ENCODE results near the gene CEACAM6.
A peak's percentile ranks its signal among the peaks of the same experiment; 100 is the strongest.

Gene CEACAM6

GRCh38 chr19:41796362-41796761, 41.0 kb downstream of the CEACAM6 start, which contains the start of gene CEACAM3:
Gene CEACAM3, plus strand, starts transcription at chr19:41796587. Its CDS starts 91 bp downstream, at chr19:41796678.
- no peak for DNase-seq (ENCODE audit: low read depth in 3 of 3)

- DNase-seq (ENCODE audit: low read depth in 3 of 3) = no peak
These were observed 41.6 kb downstream of the CEACAM6 start for GRCh38 chr19:41796901-41797300.

- no peak for DNase-seq (ENCODE audit: low read depth in 3 of 3)
These were observed 44.2 kb downstream of the CEACAM6 start for GRCh38 chr19:41799444-41800000.

- no peak for DNase-seq (ENCODE audit: low read depth in 3 of 3)
These were observed 45.7 kb downstream of the CEACAM6 start for GRCh38 chr19:41801031-41801430.

GRCh38 chr19:41801792-41802211, 46.5 kb downstream of the CEACAM6 start:
- no peak for DNase-seq (ENCODE audit: low read depth in 3 of 3)

GRCh38 chr19:41802770-41803169, 47.4 kb downstream of the CEACAM6 start:
- DNase-seq (ENCODE audit: low read depth in 3 of 3) = no peak

GRCh38 chr19:41804336-41804735, 49.0 kb downstream of the CEACAM6 start:
- no peak for DNase-seq (ENCODE audit: low read depth in 3 of 3)

- no peak for DNase-seq (ENCODE audit: low read depth in 3 of 3)
These were observed 51.8 kb downstream of the CEACAM6 start for GRCh38 chr19:41807176-41807575.

- DNase-seq (ENCODE audit: low read depth in 3 of 3) = no peak
These were observed 53.6 kb downstream of the CEACAM6 start for GRCh38 chr19:41808663-41809566.

GRCh38 chr19:41810301-41810700, 55.0 kb downstream of the CEACAM6 start:
- DNase-seq (ENCODE audit: low read depth in 3 of 3) = no peak

GRCh38 chr19:41811036-41811435, 55.7 kb downstream of the CEACAM6 start:
- DNase-seq (ENCODE audit: low read depth in 3 of 3) = no peak

- DNase-seq (ENCODE audit: low read depth in 3 of 3) = no peak
These were observed 56.7 kb downstream of the CEACAM6 start for GRCh38 chr19:41811981-41812380.

GRCh38 chr19:41813911-41814310, 58.6 kb downstream of the CEACAM6 start:
- DNase-seq (ENCODE audit: low read depth in 3 of 3) = no peak

GRCh38 chr19:41815301-41815700, 60.0 kb downstream of the CEACAM6 start:
- DNase-seq (ENCODE audit: low read depth in 3 of 3) = no peak

- DNase-seq (ENCODE audit: low read depth in 3 of 3) = no peak
These were observed 61.4 kb downstream of the CEACAM6 start for GRCh38 chr19:41816761-41817160.

GRCh38 chr19:41821003-41821735, 65.8 kb downstream of the CEACAM6 start:
- DNase-seq (ENCODE audit: low read depth in 3 of 3) = peak in 2 of 3 experiments; percentile 2 to 15

All from stimulated activated CD4-positive, alpha-beta T cell treated with anti-CD3 and anti-CD28 coated beads, TNF-alpha, amount 100 ng/mL, for 4 hours (primary cell).